ENCODE data around the gene CIPC.

GRCh38 chr14:77151918-77152588, 54.0 kb downstream of the CIPC start:
- TF ChIP-seq CTCF (IDR thresholded peaks at IDR 0.05) (no peak), POLR2A (IDR thresholded peaks at IDR 0.05) (no peak), EP300 (IDR thresholded peaks at IDR 0.05) (no peak)
